GM06990 (cell line): ENCODE measurements around the gene GRB7.

Experiments used
- DNase-seq: peaks from one replicate; pipeline ENCODE4 v3.0.0-alpha.2; 2011; ENCODE audit not compliant: insufficient read length; ENCODE audit errors: extremely low read depth
- H3K27me3 ChIP-seq: replicated peaks from 2 replicates; pipeline ENCODE4 v1.6.0; 2011; ENCODE audit warnings: low read length; ENCODE audit not compliant: control insufficient read depth, insufficient read depth
- H3K36me3 ChIP-seq: 2 replicates; pipeline ENCODE4 v1.5.1; 2011; ENCODE audit warnings: low read length; ENCODE audit not compliant: control insufficient read depth, insufficient read depth
- H3K4me3 ChIP-seq: replicated peaks from 2 replicates; pipeline ENCODE4 v1.5.1; 2011; ENCODE audit warnings: low read depth, mild to moderate bottlenecking, control low read depth, low read length
- CTCF ChIP-seq: IDR thresholded peaks from 2 replicates; pipeline ENCODE4 v1.5.1; 2011; ENCODE audit warnings: low read length, control low read depth, mild to moderate bottlenecking, inconsistent platforms; ENCODE audit not compliant: insufficient read depth, poor library complexity, severe bottlenecking

Gene GRB7

GRCh38 chr17:39736319-39737165, 1.2 kb upstream of the GRB7 start:
- no peak for DNase-seq
- Histone ChIP-seq H3K4me3 (no peak overlapping the region), H3K27me3 (no peaks in the 10 kb centered on the region), H3K36me3 (no peaks in the 10 kb centered on the region)
- TF ChIP-seq CTCF = no peak

DNA sequence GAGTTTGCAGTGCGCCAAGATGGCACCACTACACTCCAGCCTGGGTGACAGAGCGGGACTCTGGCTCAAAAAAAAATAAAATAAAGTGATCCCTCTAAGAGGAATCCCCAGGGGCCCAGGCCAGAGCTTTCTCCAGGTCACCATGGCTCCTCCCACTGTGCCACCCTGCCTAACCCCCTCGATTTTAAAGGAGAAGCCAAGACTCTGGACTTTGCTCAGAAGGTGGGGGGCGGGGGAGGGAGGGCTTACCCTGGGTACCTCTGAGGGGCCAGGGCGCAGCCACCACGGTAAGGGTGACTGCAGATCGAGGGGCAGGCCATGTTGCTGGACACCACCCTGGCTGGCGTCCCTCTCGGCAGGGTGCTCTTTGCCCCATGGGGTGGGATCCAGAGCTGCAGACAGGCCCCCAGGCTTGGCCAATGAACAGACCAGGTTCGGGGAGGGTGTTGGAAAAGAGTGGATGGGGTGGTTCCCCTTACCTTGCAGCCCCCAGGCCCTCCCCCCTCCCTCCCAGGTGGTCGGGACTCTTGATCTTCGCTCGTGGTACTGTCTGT, 455 bp upstream of the GRB7 start:
- no peak overlapping the region for H3K4me3 ChIP-seq
- H3K27me3 ChIP-seq = no peaks in the 10 kb centered on the region
- H3K36me3 ChIP-seq = no peaks in the 10 kb centered on the region
- TF ChIP-seq CTCF = no peak
- DNase-seq = no peak

- Histone ChIP-seq H3K36me3 (no peaks in the 10 kb centered on the region), H3K27me3 (no peaks in the 10 kb centered on the region), H3K4me3 (no peak overlapping the region)
- no peak for DNase-seq
- TF ChIP-seq CTCF = no peak
These were observed 797 bp downstream of the GRB7 start for GRCh38 chr17:39738568-39738901.

DNA sequence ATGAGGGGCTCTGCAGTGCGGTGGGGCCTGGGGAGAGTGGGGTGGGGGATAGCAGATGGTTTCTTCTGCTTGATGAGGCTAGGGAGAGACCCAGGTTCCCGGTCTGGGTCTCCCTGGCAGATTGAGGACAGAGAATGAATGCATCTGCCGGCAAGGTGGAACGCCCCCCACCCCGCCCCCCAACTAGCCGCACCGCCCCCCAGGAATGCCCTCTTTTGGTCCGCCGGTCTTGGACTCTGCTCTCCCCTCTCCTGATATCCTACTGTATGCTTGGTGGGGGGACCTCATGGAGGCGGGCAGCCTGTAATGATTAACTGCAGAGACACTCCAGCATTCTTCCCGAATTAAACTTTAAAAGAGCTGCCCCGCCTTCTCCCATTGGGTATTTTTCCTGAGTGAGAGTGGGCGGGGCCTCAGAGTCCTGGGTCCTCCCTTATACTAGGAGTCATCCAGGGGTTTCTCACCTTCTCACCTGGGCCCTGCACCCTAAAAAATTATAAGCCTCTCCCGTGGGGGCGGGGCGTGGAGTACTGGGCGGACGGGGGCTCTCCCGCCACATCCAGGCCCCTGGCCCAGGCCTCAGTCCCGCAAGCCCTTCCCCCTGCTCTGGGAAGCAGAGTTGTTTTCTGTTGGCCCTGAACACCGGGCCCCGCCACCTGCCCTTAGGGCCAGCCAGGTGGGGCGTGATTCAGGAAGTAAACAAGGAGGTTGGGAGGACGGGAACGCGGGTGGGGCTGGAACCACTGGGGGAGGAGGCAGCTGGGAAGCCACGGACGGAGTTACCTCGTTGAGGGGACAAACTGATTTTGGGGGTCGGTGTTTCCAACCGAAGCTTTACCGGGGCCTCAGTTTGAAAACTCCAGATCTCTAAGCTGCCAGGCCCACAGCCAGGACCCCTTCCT, 1.5 kb downstream of the GRB7 start:
- Histone ChIP-seq H3K27me3 (no peaks in the 10 kb centered on the region), H3K4me3 (no peak overlapping the region)
- DNase-seq = no peak

GRCh38 chr17:39739885-39740356, 2.2 kb downstream of the GRB7 start:
- DNase-seq = no peak
- Histone ChIP-seq H3K36me3 (no peaks in the 10 kb centered on the region), H3K27me3 (no peaks in the 10 kb centered on the region), H3K4me3 (no peak overlapping the region)
- TF ChIP-seq CTCF = no peak

More for the DNA sequence above, 1.5 kb downstream of the GRB7 start:
- no peaks in the 10 kb centered on the region for H3K36me3 ChIP-seq
- no peak for TF ChIP-seq CTCF
